ENCODE data around the gene SPRY1.

- no peak for TF ChIP-seq CTCF (IDR thresholded peaks at IDR 0.05)
- TF ChIP-seq POLR2A (IDR thresholded peaks at IDR 0.05), result no peak
These were observed 41.9 kb upstream of the SPRY1 start for GRCh38 chr4:123354701-123355100.
